IPS DF 4.7 (cell line): ENCODE measurements around the gene ZC4H2.
"Not testable (repeated sequence)": the region's sequence is repeated elsewhere in the genome, so short reads cannot be mapped to it uniquely, and the experiment has no call there.

Experiments used
- DNase-seq: peaks from one replicate; pipeline ENCODE4 v3.0.0-alpha.2; 2013; ENCODE audit warnings: low spot score; ENCODE audit errors: extremely low read depth

ZC4H2 gene

GRCh38 chrX:64975989-64976672, at the start of gene ZC4H2:
Gene ZC4H2 (minus strand): TSS chrX:64976450. CDS start chrX:64976377, 73 bp downstream.
- DNase-seq: no peak

- DNase-seq: no peak
These were observed 41.2 kb upstream of the ZC4H2 start for GRCh38 chrX:65017451-65017850.

- DNase-seq: no peak
These were observed 38.0 kb upstream of the ZC4H2 start for GRCh38 chrX:65014230-65014629.

- no peak for DNase-seq
These were observed 33.2 kb upstream of the ZC4H2 start for GRCh38 chrX:65009459-65009858.

- not testable (repeated sequence) for DNase-seq
These were observed 26.0 kb upstream of the ZC4H2 start for GRCh38 chrX:65002208-65002607.

GRCh38 chrX:64996805-64997204, 20.6 kb upstream of the ZC4H2 start:
- no peak for DNase-seq

- no peak for DNase-seq
These were observed 18.0 kb upstream of the ZC4H2 start for GRCh38 chrX:64994131-64994798.

- no peak for DNase-seq
These were observed 1.6 kb upstream of the ZC4H2 start for GRCh38 chrX:64977830-64978229.

- no peak for DNase-seq
These were observed 801 bp upstream of the ZC4H2 start for GRCh38 chrX:64977051-64977450.

- no peak for DNase-seq
These were observed 407 bp upstream of the ZC4H2 start for GRCh38 chrX:64976673-64977040.

GRCh38 chrX:64975491-64975890, 759 bp downstream of the ZC4H2 start:
- DNase-seq: no peak

- no peak for DNase-seq
These were observed 50.8 kb downstream of the ZC4H2 start for GRCh38 chrX:64925480-64925879.

GRCh38 chrX:64908121-64908520, 68.1 kb downstream of the ZC4H2 start:
- DNase-seq: no peak

- DNase-seq: peak; percentile 11
These were observed 81.7 kb downstream of the ZC4H2 start for GRCh38 chrX:64894454-64895038.

GRCh38 chrX:64885850-64886249, 90.4 kb downstream of the ZC4H2 start:
- peak; percentile 5 for DNase-seq

GRCh38 chrX:64878709-64879108, 97.5 kb downstream of the ZC4H2 start:
- not testable (repeated sequence) for DNase-seq

- DNase-seq: no peak
These were observed 109.0 kb downstream of the ZC4H2 start for GRCh38 chrX:64867217-64867616.
